Keratinocyte (primary cell): Measurements from ENCODE around the gene XAB2. TPM values are rescaled to one million over a fixed set of nuclear protein-coding genes. Genes with fewer than 3 reads are reported as not detected.

Source experiments
- DNase-seq: peaks from one replicate; pipeline ENCODE4 v3.0.0-alpha.2; 2011; ENCODE audit warnings: low read depth, missing footprints, low spot score
- FAIRE-seq: peaks from 2 replicates; lab custom pipeline; 2011; peaks lifted over from hg19 to GRCh38; lab: Jason Lieb, UNC
- H2AFZ ChIP-seq: 2 replicates; pipeline ENCODE4 v1.6.0; 2012; ENCODE audit warnings: low read length, control low read depth, inconsistent platforms; ENCODE audit not compliant: control insufficient read depth
- H3K27ac ChIP-seq: 2 replicates; pipeline ENCODE4 v1.5.1; 2011; ENCODE audit warnings: low read length; ENCODE audit not compliant: control insufficient read depth, insufficient read depth
- H3K27me3 ChIP-seq: 3 replicates; pipeline ENCODE4 v1.6.0; 2011; ENCODE audit warnings: low read length; ENCODE audit not compliant: control insufficient read depth, insufficient read depth; ENCODE audit errors: extremely low read depth
- H3K36me3 ChIP-seq, 2 experiments: 2 replicates in 1 of 2; 3 replicates in 1 of 2; pipeline ENCODE4 v1.5.1; 2011; ENCODE audit warnings: low read length in 2 of 2, mild to moderate bottlenecking in 1 of 2; ENCODE audit not compliant: control insufficient read depth in 2 of 2, insufficient read depth in 2 of 2; ENCODE audit errors: extremely low read depth in 1 of 2
- H3K4me1 ChIP-seq: 3 replicates; pipeline ENCODE4 v1.5.1; 2011; ENCODE audit warnings: low read length; ENCODE audit not compliant: control insufficient read depth, insufficient read depth; ENCODE audit errors: extremely low read depth
- H3K4me2 ChIP-seq: 3 replicates; pipeline ENCODE4 v1.6.0; 2011; ENCODE audit warnings: low read depth, low read length; ENCODE audit not compliant: control insufficient read depth, insufficient read depth; ENCODE audit errors: extremely low read depth
- H3K4me3 ChIP-seq, 3 experiments: fragments of 200-600 bp in 1 of 3; sonication (generic) in 1 of 3; 2 replicates in 2 of 3; 3 replicates in 1 of 3; pipeline ENCODE4 v1.5.1; 2011 to 2016; ENCODE audit warnings: low read length in 3 of 3, mild to moderate bottlenecking in 3 of 3, control low read depth in 2 of 3, inconsistent platforms in 1 of 3, low read depth in 1 of 3, mixed read lengths in 1 of 3, mixed run types in 1 of 3, moderate library complexity in 1 of 3; ENCODE audit not compliant: control insufficient read depth in 2 of 3, insufficient read depth in 2 of 3; ENCODE audit errors: extremely low read depth in 1 of 3
- H3K79me2 ChIP-seq: 2 replicates; pipeline ENCODE4 v1.6.0; 2012; ENCODE audit warnings: low read length; ENCODE audit not compliant: control insufficient read depth, insufficient read depth
- H3K9ac ChIP-seq: 3 replicates; pipeline ENCODE4 v1.6.0; 2011; ENCODE audit warnings: low read length; ENCODE audit not compliant: control insufficient read depth, insufficient read depth; ENCODE audit errors: extremely low read depth
- H3K9me1 ChIP-seq: 3 replicates; pipeline ENCODE4 v1.6.0; 2011; ENCODE audit warnings: low read length; ENCODE audit not compliant: control insufficient read depth, insufficient read depth; ENCODE audit errors: extremely low read depth
- H3K9me3 ChIP-seq: 2 replicates; pipeline ENCODE4 v1.5.1; 2012; ENCODE audit warnings: low read depth, low read length; ENCODE audit not compliant: control insufficient read depth
- H4K20me1 ChIP-seq: 3 replicates; pipeline ENCODE4 v1.6.0; 2011; ENCODE audit warnings: low read length; ENCODE audit not compliant: control insufficient read depth, insufficient read depth; ENCODE audit errors: extremely low read depth
- CTCF ChIP-seq, 3 experiments: IDR thresholded peaks in 1 of 3; conservative IDR thresholded peaks in 1 of 3; optimal IDR thresholded peaks in 1 of 3; 2 replicates in 2 of 3; 3 replicates in 1 of 3; pipeline versions ENCODE3 to v1.5.1; 2011; ENCODE audit warnings: low read length in 3 of 3, mild to moderate bottlenecking in 3 of 3, moderate library complexity in 2 of 3, control low read depth in 1 of 3, inconsistent platforms in 1 of 3; ENCODE audit not compliant: insufficient read depth in 2 of 3; ENCODE audit errors: extremely low read depth in 1 of 3
- EZH2 ChIP-seq: IDR thresholded peaks from one replicate; pipeline ENCODE4 v1.6.1; 2012; ENCODE audit warnings: inconsistent platforms, mild to moderate bottlenecking, low read length, moderate library complexity
- dilution Hi-C: fragments of 300-500 bp; cut with MboI; formaldehyde crosslinking; loops from one replicate; pipeline ENCODE4 v1.7.0; 2020; ENCODE audit warnings: low sequenced_read_pairs; ENCODE audit not compliant: extremely low pct_ligation_motif_present
- polyA plus RNA-seq, 5 experiments: library from polyadenylated mRNA; depleted of rRNA in 3 of 5; stranded (reverse) in 3 of 5; stranded (forward) in 1 of 5; unstranded in 1 of 5; fragments of >200 nt; gene quantifications; 1 replicate in 1 of 5; 2 replicates in 3 of 5; 3 replicates in 1 of 5; pipeline versions ENCODE4 v1.2.1 to v1.2.3, GENCODE V29; 2011 to 2012; ENCODE audit warnings: missing spikeins in 2 of 5, low read depth in 1 of 5, low replicate concordance in 1 of 5

XAB2 gene
- polyA plus RNA-seq, 1 donor (not counting 4 experiments of a cell fraction or from before 2014, with no cell fraction given) = 15.6 TPM

- H4K20me1 ChIP-seq = no peaks in the 10 kb centered on the region
- peaks cover 2% of the 10 kb centered on the region for H3K9me1 ChIP-seq
- no peak for DNase-seq
- H3K27ac ChIP-seq = no peak overlapping the region
- H3K4me2 ChIP-seq = no peak overlapping the region
- peaks cover 4% of the 10 kb centered on the region for H3K4me1 ChIP-seq
- no peak overlapping the region for H3K4me3 ChIP-seq
- H3K9ac ChIP-seq = no peak overlapping the region
- H3K36me3 ChIP-seq = peaks cover 4 to 12% of the 10 kb centered on the region in 2 experiments
- H3K27me3 ChIP-seq = no peaks in the 10 kb centered on the region
- dilution Hi-C loops = no loop called here
- no peak for FAIRE-seq
- no peak overlapping the region for H2AFZ ChIP-seq
- H3K79me2 ChIP-seq = no peaks in the 10 kb centered on the region
- no peaks in the 10 kb centered on the region for H3K9me3 ChIP-seq
- TF ChIP-seq EZH2 (no peak), CTCF (optimal IDR thresholded peaks at IDR 0.05 in 1 of 3, IDR thresholded peaks at IDR 0.05 in 1 of 3, conservative IDR thresholded peaks at IDR 0.05 in 1 of 3; ENCODE audit: extremely low read depth in 1 of 3, insufficient read depth in 2 of 3, low read length in 3 of 3) (no peak)
These were observed 19.1 kb upstream of the XAB2 start for GRCh38 chr19:7648265-7649014.

- Histone ChIP-seq H3K4me3 (no peak overlapping the region), H4K20me1 (no peaks in the 10 kb centered on the region), H3K9me3 (no peaks in the 10 kb centered on the region), H3K4me1 (peaks cover 2% of the 10 kb centered on the region), H3K9me1 (no peaks in the 10 kb centered on the region), H3K4me2 (no peak overlapping the region), H3K36me3 (peaks cover 4 to 14% of the 10 kb centered on the region in 2 experiments), H3K27ac (no peak overlapping the region), H3K79me2 (no peaks in the 10 kb centered on the region), H2AFZ (no peak overlapping the region), H3K27me3 (no peaks in the 10 kb centered on the region), H3K9ac (no peak overlapping the region)
- dilution Hi-C loops = no loop called here
- DNase-seq (no peak), FAIRE-seq (no peak)
- TF ChIP-seq EZH2 = no peak
- TF ChIP-seq CTCF (optimal IDR thresholded peaks at IDR 0.05 in 1 of 3, IDR thresholded peaks at IDR 0.05 in 1 of 3, conservative IDR thresholded peaks at IDR 0.05 in 1 of 3; ENCODE audit: extremely low read depth in 1 of 3, insufficient read depth in 2 of 3, low read length in 3 of 3) = no peak
These were observed 17.8 kb upstream of the XAB2 start for GRCh38 chr19:7647156-7647555.
